Endothelial cell of umbilical vein (primary cell): Measurements from ENCODE around the gene AVL9. TPM values are rescaled to one million over a fixed set of nuclear protein-coding genes. Genes with fewer than 3 reads are reported as not detected.

Experiments used
- BruUV-seq: library from RNA; stranded (reverse); fragments of 400-500 nt; replicated peaks from 2 replicates; lab custom pipeline; 2021; lab: Mats Ljungman, UMichigan
- CTCF ChIA-PET: fragments of 300-600, 350-600 bp; sonication (Branson Sonifier 250); formaldehyde crosslinking; loops from one replicate; lab custom pipeline; 2021; ENCODE audit warnings: antibody characterized with exemption, inconsistent platforms; lab: Charles Lee
- POLR2A ChIA-PET: fragments of 300-600, 350-600 bp; sonication (Branson Sonifier 250); formaldehyde crosslinking; loops from one replicate; lab custom pipeline; 2021; ENCODE audit warnings: antibody characterized with exemption, inconsistent platforms; lab: Charles Lee
- DNase-seq: peaks from one replicate; pipeline ENCODE4 v3.0.0-alpha.2; 2011; ENCODE audit warnings: low read depth, low spot score
- FAIRE-seq: peaks from 2 replicates; lab custom pipeline; 2011; peaks lifted over from hg19 to GRCh38; lab: Jason Lieb, UNC
- H2AFZ ChIP-seq: 2 replicates; pipeline ENCODE4 v1.6.0; 2012; ENCODE audit warnings: low read depth, low read length, control low read depth, inconsistent platforms
- H3K27ac ChIP-seq: 2 replicates; pipeline ENCODE4 v1.5.1; 2011; ENCODE audit warnings: low read depth, mild to moderate bottlenecking, control low read depth, low read length, moderate library complexity; ENCODE audit not compliant: insufficient read depth
- H3K27me3 ChIP-seq, 2 experiments: 2 replicates each; pipeline versions ENCODE4 v1.6.0 to v1.6.1; 2011; ENCODE audit warnings: low read length in 2 of 2, mixed read lengths in 1 of 2; ENCODE audit not compliant: control insufficient read depth in 2 of 2, insufficient read depth in 2 of 2
- H3K36me3 ChIP-seq, 2 experiments: 2 replicates in 1 of 2; 3 replicates in 1 of 2; pipeline ENCODE4 v1.5.1; 2011; ENCODE audit warnings: low read length in 2 of 2, mild to moderate bottlenecking in 1 of 2, moderate library complexity in 1 of 2; ENCODE audit not compliant: control insufficient read depth in 2 of 2, insufficient read depth in 2 of 2; ENCODE audit errors: extremely low read depth in 1 of 2
- H3K4me1 ChIP-seq: 3 replicates; pipeline ENCODE4 v1.5.1; 2011; ENCODE audit warnings: mild to moderate bottlenecking, low read length; ENCODE audit not compliant: control insufficient read depth, insufficient read depth; ENCODE audit errors: extremely low read depth
- H3K4me2 ChIP-seq: 2 replicates; pipeline ENCODE4 v1.6.1; 2011; ENCODE audit warnings: low read length, control low read depth, mixed read lengths; ENCODE audit not compliant: insufficient read depth
- H3K4me3 ChIP-seq, 3 experiments: fragments of 200-600 bp in 1 of 3; sonication (generic), shearing (Covaris generic) in 1 of 3; replicated peaks in 1 of 3; 2 replicates each; pipeline ENCODE4 v1.5.1; 2011 to 2016; ENCODE audit warnings: control low read depth in 3 of 3, low read length in 3 of 3, mild to moderate bottlenecking in 2 of 3, inconsistent platforms in 1 of 3, low read depth in 1 of 3, moderate library complexity in 1 of 3; ENCODE audit not compliant: insufficient read depth in 1 of 3
- H3K79me2 ChIP-seq: 2 replicates; pipeline ENCODE4 v1.6.0; 2012; ENCODE audit warnings: low read length, inconsistent platforms; ENCODE audit not compliant: control insufficient read depth, insufficient read depth
- H3K9ac ChIP-seq: replicated peaks from 2 replicates; pipeline ENCODE3; 2011; ENCODE audit warnings: low read length, control low read depth; ENCODE audit not compliant: insufficient read depth; ENCODE audit errors: extremely low read depth
- H3K9me1 ChIP-seq: replicated peaks from 3 replicates; pipeline ENCODE4 v1.6.0; 2011; ENCODE audit warnings: mild to moderate bottlenecking, low read length; ENCODE audit not compliant: control insufficient read depth, insufficient read depth; ENCODE audit errors: extremely low read depth
- H3K9me3 ChIP-seq: replicated peaks from 2 replicates; pipeline ENCODE4 v1.5.1; 2012; ENCODE audit warnings: low read length, inconsistent platforms; ENCODE audit not compliant: control insufficient read depth, insufficient read depth
- H4K20me1 ChIP-seq: replicated peaks from 2 replicates; pipeline ENCODE3; 2011; ENCODE audit warnings: mild to moderate bottlenecking, low read length; ENCODE audit not compliant: control insufficient read depth, insufficient read depth; ENCODE audit errors: extremely low read depth
- CTCF ChIP-seq, 2 donors: IDR thresholded peaks; 1 replicate in 1 of 2; 2 replicates in 1 of 2; pipeline ENCODE4 v1.5.1; 2011; ENCODE audit warnings: low read length in 2 of 2, mild to moderate bottlenecking in 2 of 2, moderate library complexity in 2 of 2, control low read depth in 1 of 2, inconsistent platforms in 1 of 2, low read depth in 1 of 2; ENCODE audit not compliant: insufficient read depth in 1 of 2; ENCODE audit errors: extremely low read depth in 1 of 2
- EZH2 ChIP-seq: IDR thresholded peaks from 2 replicates; pipeline ENCODE4 v1.6.1; 2012; ENCODE audit warnings: borderline replicate concordance, low read depth, mild to moderate bottlenecking, moderate library complexity, low read length, inconsistent platforms; ENCODE audit not compliant: severe bottlenecking
- FOS ChIP-seq: IDR thresholded peaks from 2 replicates; pipeline ENCODE4 v1.6.1; 2011; ENCODE audit warnings: mild to moderate bottlenecking, low read length, moderate library complexity, borderline replicate concordance; ENCODE audit not compliant: insufficient read depth
- GATA2 ChIP-seq: IDR thresholded peaks from 2 replicates; pipeline ENCODE4 v1.7.0; 2011; ENCODE audit warnings: low read depth, mild to moderate bottlenecking, moderate library complexity, mixed read lengths, low read length; ENCODE audit not compliant: insufficient read length, insufficient read depth
- JUN ChIP-seq: IDR thresholded peaks from 2 replicates; pipeline ENCODE4 v1.6.1; 2011; ENCODE audit warnings: borderline replicate concordance, low read depth; ENCODE audit not compliant: insufficient read length, insufficient read depth
- MAX ChIP-seq: IDR thresholded peaks from 2 replicates; pipeline ENCODE4 v1.6.1; 2011; ENCODE audit not compliant: insufficient read depth, insufficient read length
- MYC ChIP-seq: IDR thresholded peaks from one replicate; pipeline ENCODE4 v1.6.1; 2011; ENCODE audit warnings: mild to moderate bottlenecking, low read depth, low read length
- POLR2A ChIP-seq: IDR thresholded peaks from 2 replicates; pipeline ENCODE4 v1.6.1; 2012; ENCODE audit warnings: low read depth, mild to moderate bottlenecking, control low read depth, low read length
- POLR2AphosphoS5 ChIP-seq: IDR thresholded peaks from 2 replicates; pipeline ENCODE4 v1.6.1; 2012; ENCODE audit warnings: low read depth, mild to moderate bottlenecking, control low read depth, low read length, moderate library complexity; ENCODE audit not compliant: insufficient read depth
- dilution Hi-C: fragments of 300-500 bp; cut with MboI; formaldehyde crosslinking; loops from one replicate; pipeline ENCODE4 v1.15.0; 2019; ENCODE audit warnings: low sequenced_read_pairs; ENCODE audit not compliant: extremely low pct_ligation_motif_present
- intact Hi-C: fragments of 100-400 bp; cut with micrococcal nuclease; formaldehyde crosslinking; loops from one replicate; pipeline ENCODE4 v1.10.0; 2022
- polyA plus RNA-seq, 4 experiments: library from polyadenylated mRNA; depleted of rRNA in 3 of 4; stranded (reverse) in 3 of 4; unstranded in 1 of 4; fragments of >200 nt; gene quantifications; 2 replicates each; pipeline versions ENCODE4 v1.2.1 to v1.2.3, GENCODE V29; 2011 to 2012; ENCODE audit warnings: missing spikeins in 1 of 4
- total RNA-seq: library from RNA; stranded (reverse); gene quantifications from 2 replicates; pipeline ENCODE4 v1.2.3, GENCODE V29; 2021

The AVL9 gene
- total and polyA plus RNA-seq, 2 donors (not counting 3 experiments of a cell fraction or from before 2014, with no cell fraction given) = 12.7 to 42.5 TPM

- H3K27ac ChIP-seq = no peak overlapping the region
- no peaks in the 10 kb centered on the region for H4K20me1 ChIP-seq
- CTCF ChIA-PET = no interaction called here
- DNase-seq = no peak
- no peaks in the 10 kb centered on the region for H3K9me3 ChIP-seq
- H3K79me2 ChIP-seq = peaks cover 80% of the 10 kb centered on the region
- FAIRE-seq = no peak
- peaks cover 0 to 1% of the 10 kb centered on the region in 2 experiments for H3K36me3 ChIP-seq
- POLR2A ChIA-PET = no interaction called here
- no peaks in the 10 kb centered on the region for H3K4me1 ChIP-seq
- H3K9ac ChIP-seq = no peak overlapping the region
- no peaks in the 10 kb centered on the region for H3K27me3 ChIP-seq
- no peak for TF ChIP-seq CTCF (IDR thresholded peaks at IDR 0.05; ENCODE audit: extremely low read depth in 1 of 2, insufficient read depth in 1 of 2, low read depth in 1 of 2, low read length in 2 of 2)
- no TSS peak for BruUV-seq
- dilution Hi-C loops = no loop called here
- no peak overlapping the region for H3K4me3 ChIP-seq
- no peaks in the 10 kb centered on the region for H3K9me1 ChIP-seq
- no peak overlapping the region for H2AFZ ChIP-seq
- intact Hi-C loops = no loop called here
- no peak overlapping the region for H3K4me2 ChIP-seq
These were observed 17.9 kb downstream of the AVL9 start for GRCh38 chr7:32513210-32513609.

GRCh38 chr7:32515890-32516550, 20.7 kb downstream of the AVL9 start:
- Histone ChIP-seq H3K9ac (no peak overlapping the region), H3K27me3 (no peaks in the 10 kb centered on the region), H3K9me3 (peaks cover 4% of the 10 kb centered on the region), H3K9me1 (no peaks in the 10 kb centered on the region), H3K79me2 (peaks cover 74% of the 10 kb centered on the region), H3K4me2 (no peak overlapping the region), H2AFZ (no peak overlapping the region), H4K20me1 (no peaks in the 10 kb centered on the region), H3K4me3 (no peak overlapping the region), H3K36me3 (no peaks in the 10 kb centered on the region), H3K4me1 (no peaks in the 10 kb centered on the region), H3K27ac (no peak overlapping the region)
- FAIRE-seq (no peak), DNase-seq (no peak)
- POLR2A ChIA-PET = interaction anchor here (0.5 kb wide), 1 partner anchor 20 kb away, joined by 5 read pairs; no protein-coding TSS in a partner anchor
- intact Hi-C loops (no loop called here), dilution Hi-C loops (no loop called here)
- TF ChIP-seq GATA2 = no peak
- no peak for TF ChIP-seq POLR2A
- no peak for TF ChIP-seq JUN
- no peak for TF ChIP-seq CTCF (IDR thresholded peaks at IDR 0.05; ENCODE audit: extremely low read depth in 1 of 2, insufficient read depth in 1 of 2, low read depth in 1 of 2, low read length in 2 of 2)
- TF ChIP-seq EZH2 = no peak
- TF ChIP-seq MYC = no peak
- no peak for TF ChIP-seq FOS
- TF ChIP-seq MAX = no peak
- TF ChIP-seq POLR2AphosphoS5 = no peak
- CTCF ChIA-PET = interaction anchor here (0.8 to 1.2 kb wide), 2 partner anchors 25 to 26 kb away, joined by 3 to 4 read pairs; partner anchors contain the start of gene LSM5
- BruUV-seq = no TSS peak
